Astrocyte (in vitro differentiated cells and primary cell): ENCODE data around the gene MMP10. TPM values are rescaled to one million over a fixed set of nuclear protein-coding genes. Genes with fewer than 3 reads are reported as not detected.

Source experiments
- DNase-seq: peaks from one replicate; pipeline ENCODE4 v3.0.0-alpha.2; 2010; ENCODE audit warnings: low read depth
- FAIRE-seq: peaks from 2 replicates; lab custom pipeline; 2011; peaks lifted over from hg19 to GRCh38; lab: Jason Lieb, UNC
- H2AFZ ChIP-seq: 2 replicates; pipeline ENCODE4 v1.6.0; 2012; ENCODE audit warnings: low read depth, low read length, inconsistent platforms
- H3K27ac ChIP-seq: 2 replicates; pipeline ENCODE4 v1.5.1; 2011; ENCODE audit warnings: low read depth, low read length, inconsistent platforms
- H3K27me3 ChIP-seq: 2 replicates; pipeline ENCODE4 v1.6.0; 2011; ENCODE audit warnings: low read length, inconsistent platforms; ENCODE audit not compliant: insufficient read depth
- H3K36me3 ChIP-seq: 2 replicates; pipeline ENCODE4 v1.5.1; 2011; ENCODE audit warnings: low read length, inconsistent platforms; ENCODE audit not compliant: insufficient read depth
- H3K4me1 ChIP-seq: 2 replicates; pipeline ENCODE4 v1.5.1; 2011; ENCODE audit warnings: low read length, inconsistent platforms; ENCODE audit not compliant: insufficient read depth
- H3K4me2 ChIP-seq: 2 replicates; pipeline ENCODE4 v1.6.0; 2012; ENCODE audit warnings: low read length, inconsistent platforms
- H3K4me3 ChIP-seq: 2 replicates; pipeline ENCODE4 v1.5.1; 2011; ENCODE audit warnings: low read depth, mild to moderate bottlenecking, low read length, inconsistent platforms; ENCODE audit not compliant: insufficient read depth
- H3K79me2 ChIP-seq: 2 replicates; pipeline ENCODE4 v1.6.0; 2012; ENCODE audit warnings: mild to moderate bottlenecking, low read length, inconsistent platforms; ENCODE audit not compliant: insufficient read depth
- H3K9ac ChIP-seq: 2 replicates; pipeline ENCODE4 v1.6.0; 2012; ENCODE audit warnings: mild to moderate bottlenecking, low read length, inconsistent platforms
- H3K9me3 ChIP-seq: 2 replicates; pipeline ENCODE4 v1.5.1; 2012; ENCODE audit warnings: low read depth, mild to moderate bottlenecking, low read length, inconsistent platforms; ENCODE audit not compliant: insufficient read depth
- H4K20me1 ChIP-seq: 2 replicates; pipeline ENCODE4 v1.6.0; 2012; ENCODE audit warnings: low read length, inconsistent platforms; ENCODE audit not compliant: insufficient read depth
- H3K27ac Mint-ChIP-seq: one replicate; pipeline ENCODE4 v1.8.0; 2021; ENCODE audit warnings: mild to moderate bottlenecking, mixed read lengths; ENCODE audit not compliant: unreplicated experiment
- H3K27me3 Mint-ChIP-seq: one replicate; pipeline ENCODE4 v1.8.0; 2021; ENCODE audit warnings: low read depth, mixed read lengths; ENCODE audit not compliant: unreplicated experiment
- H3K36me3 Mint-ChIP-seq: one replicate; pipeline ENCODE4 v1.8.0; 2021; ENCODE audit warnings: low read depth, mixed read lengths; ENCODE audit not compliant: unreplicated experiment
- H3K4me1 Mint-ChIP-seq: one replicate; pipeline ENCODE4 v1.8.0; 2021; ENCODE audit warnings: low read depth, mixed read lengths; ENCODE audit not compliant: unreplicated experiment
- H3K4me3 Mint-ChIP-seq: one replicate; pipeline ENCODE4 v1.8.0; 2021; ENCODE audit warnings: mild to moderate bottlenecking, moderate library complexity, mixed read lengths; ENCODE audit not compliant: unreplicated experiment
- H3K9me3 Mint-ChIP-seq: one replicate; pipeline ENCODE4 v1.8.0; 2021; ENCODE audit warnings: mild to moderate bottlenecking, mixed read lengths; ENCODE audit not compliant: unreplicated experiment
- CTCF ChIP-seq: IDR thresholded peaks from 2 replicates; pipeline ENCODE4 v1.5.1; 2011; ENCODE audit warnings: low read depth, mild to moderate bottlenecking, inconsistent platforms, low read length, moderate library complexity; ENCODE audit not compliant: insufficient read depth
- EZH2 ChIP-seq: IDR thresholded peaks from 2 replicates; pipeline ENCODE4 v1.6.1; 2012; ENCODE audit warnings: mild to moderate bottlenecking, low read length, inconsistent platforms; ENCODE audit not compliant: insufficient read depth
- total RNA-seq: library from RNA; stranded (reverse); gene quantifications from 2 replicates; pipeline ENCODE4 v1.2.1, GENCODE V29; 2021

MMP10 gene
- total RNA-seq, 1 donor from 2014 or later: 1.1 TPM

- Histone ChIP-seq H3K27ac (no peak overlapping the region), H3K4me1 (peaks cover 4% of the 10 kb centered on the region), H3K9me3 (no peaks in the 10 kb centered on the region), H3K4me3 (no peak overlapping the region), H2AFZ (no peak overlapping the region), H3K79me2 (no peaks in the 10 kb centered on the region), H3K36me3 (no peaks in the 10 kb centered on the region), H4K20me1 (no peaks in the 10 kb centered on the region), H3K9ac (no peak overlapping the region), H3K4me2 (no peak overlapping the region), H3K27me3 (no peaks in the 10 kb centered on the region)
- DNase-seq: no peak
- H3K27me3 Mint-ChIP-seq: no peaks in the 10 kb centered on the region
- FAIRE-seq: no peak
- TF ChIP-seq CTCF: no peak
- TF ChIP-seq EZH2: no peak
- H3K9me3 Mint-ChIP-seq: no peaks in the 10 kb centered on the region
- no peaks in the 10 kb centered on the region for H3K36me3 Mint-ChIP-seq
- peaks cover under 1% of the 10 kb centered on the region for H3K4me1 Mint-ChIP-seq
- H3K4me3 Mint-ChIP-seq: no peak overlapping the region
- no peak overlapping the region for H3K27ac Mint-ChIP-seq
Measured at GRCh38 chr11:102770191-102770590, 10.2 kb downstream of the MMP10 start.

GRCh38 chr11:102767800-102768199, 12.6 kb downstream of the MMP10 start:
- Histone ChIP-seq H3K9ac (no peak overlapping the region), H3K4me3 (no peak overlapping the region), H4K20me1 (no peaks in the 10 kb centered on the region), H3K36me3 (no peaks in the 10 kb centered on the region), H3K27me3 (no peaks in the 10 kb centered on the region), H3K9me3 (no peaks in the 10 kb centered on the region), H3K4me2 (no peak overlapping the region), H2AFZ (no peak overlapping the region), H3K79me2 (no peaks in the 10 kb centered on the region), H3K4me1 (peaks cover 15% of the 10 kb centered on the region), H3K27ac (no peak overlapping the region)
- no peaks in the 10 kb centered on the region for H3K27me3 Mint-ChIP-seq
- DNase-seq (no peak), FAIRE-seq (no peak)
- no peak overlapping the region for H3K27ac Mint-ChIP-seq
- no peak for TF ChIP-seq CTCF
- TF ChIP-seq EZH2: no peak
- no peaks in the 10 kb centered on the region for H3K9me3 Mint-ChIP-seq
- H3K36me3 Mint-ChIP-seq: no peaks in the 10 kb centered on the region
- H3K4me1 Mint-ChIP-seq: peaks cover 23% of the 10 kb centered on the region
- no peak overlapping the region for H3K4me3 Mint-ChIP-seq

DNA sequence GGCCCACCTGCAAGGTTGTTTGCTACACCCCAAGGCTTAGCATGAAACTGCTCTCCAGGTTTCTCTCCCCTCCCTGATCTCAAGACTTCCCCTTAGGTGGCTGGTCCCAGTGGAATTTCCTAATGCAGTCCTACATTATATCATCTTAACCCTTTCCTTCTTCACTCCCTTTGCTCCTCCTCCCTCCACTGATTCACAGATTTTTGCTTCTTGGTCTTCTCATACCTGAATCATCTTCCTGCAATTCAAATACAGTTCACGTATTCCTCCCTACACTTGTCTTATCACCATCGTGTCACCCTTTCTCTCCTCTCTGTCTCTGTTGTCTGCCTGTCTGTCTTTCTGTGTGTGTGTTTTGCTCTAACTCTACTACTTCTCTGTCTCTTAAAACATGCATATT, 17.0 kb downstream of the MMP10 start:
- H3K4me3 Mint-ChIP-seq: peak overlapping the region; percentile 57
- Histone ChIP-seq H3K4me3 (no peak overlapping the region), H3K4me2 (peak overlapping the region; percentile 63), H3K27me3 (no peaks in the 10 kb centered on the region), H3K9ac (no peak overlapping the region), H2AFZ (no peak overlapping the region), H3K9me3 (no peaks in the 10 kb centered on the region), H3K27ac (no peak overlapping the region), H3K79me2 (no peaks in the 10 kb centered on the region), H3K4me1 (peaks cover 31% of the 10 kb centered on the region), H3K36me3 (no peaks in the 10 kb centered on the region), H4K20me1 (no peaks in the 10 kb centered on the region)
- no peaks in the 10 kb centered on the region for H3K36me3 Mint-ChIP-seq
- H3K27me3 Mint-ChIP-seq: no peaks in the 10 kb centered on the region
- peaks cover 47% of the 10 kb centered on the region for H3K4me1 Mint-ChIP-seq
- peak; percentile 47 for FAIRE-seq
- H3K27ac Mint-ChIP-seq: peak overlapping the region; percentile 70
- DNase-seq: no peak
- TF ChIP-seq CTCF: no peak
- TF ChIP-seq EZH2: no peak
- H3K9me3 Mint-ChIP-seq: no peaks in the 10 kb centered on the region
